M059J (cell line): ENCODE data around the gene CASS4. TPM values are rescaled to one million over a fixed set of nuclear protein-coding genes. Genes with fewer than 3 reads are reported as not detected.
"Not testable (repeated sequence)": the region's sequence is repeated elsewhere in the genome, so short reads cannot be mapped to it uniquely, and the experiment has no call there.

Experiments used
- DNase-seq: peaks from one replicate; pipeline ENCODE4 v3.0.0-alpha.2; 2012; ENCODE audit warnings: low read depth
- total RNA-seq: library from RNA; depleted of rRNA; stranded (reverse); fragments of >200 nt; shearing (Covaris generic); gene quantifications from 2 replicates; pipeline ENCODE4 v1.2.3, GENCODE V29; 2014; rRNA removed

The CASS4 gene, protein sequence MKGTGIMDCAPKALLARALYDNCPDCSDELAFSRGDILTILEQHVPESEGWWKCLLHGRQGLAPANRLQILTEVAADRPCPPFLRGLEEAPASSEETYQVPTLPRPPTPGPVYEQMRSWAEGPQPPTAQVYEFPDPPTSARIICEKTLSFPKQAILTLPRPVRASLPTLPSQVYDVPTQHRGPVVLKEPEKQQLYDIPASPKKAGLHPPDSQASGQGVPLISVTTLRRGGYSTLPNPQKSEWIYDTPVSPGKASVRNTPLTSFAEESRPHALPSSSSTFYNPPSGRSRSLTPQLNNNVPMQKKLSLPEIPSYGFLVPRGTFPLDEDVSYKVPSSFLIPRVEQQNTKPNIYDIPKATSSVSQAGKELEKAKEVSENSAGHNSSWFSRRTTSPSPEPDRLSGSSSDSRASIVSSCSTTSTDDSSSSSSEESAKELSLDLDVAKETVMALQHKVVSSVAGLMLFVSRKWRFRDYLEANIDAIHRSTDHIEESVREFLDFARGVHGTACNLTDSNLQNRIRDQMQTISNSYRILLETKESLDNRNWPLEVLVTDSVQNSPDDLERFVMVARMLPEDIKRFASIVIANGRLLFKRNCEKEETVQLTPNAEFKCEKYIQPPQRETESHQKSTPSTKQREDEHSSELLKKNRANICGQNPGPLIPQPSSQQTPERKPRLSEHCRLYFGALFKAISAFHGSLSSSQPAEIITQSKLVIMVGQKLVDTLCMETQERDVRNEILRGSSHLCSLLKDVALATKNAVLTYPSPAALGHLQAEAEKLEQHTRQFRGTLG
- 0.15 TPM in 1 of 2 replicates, not detected in the other for total RNA-seq

DNA sequence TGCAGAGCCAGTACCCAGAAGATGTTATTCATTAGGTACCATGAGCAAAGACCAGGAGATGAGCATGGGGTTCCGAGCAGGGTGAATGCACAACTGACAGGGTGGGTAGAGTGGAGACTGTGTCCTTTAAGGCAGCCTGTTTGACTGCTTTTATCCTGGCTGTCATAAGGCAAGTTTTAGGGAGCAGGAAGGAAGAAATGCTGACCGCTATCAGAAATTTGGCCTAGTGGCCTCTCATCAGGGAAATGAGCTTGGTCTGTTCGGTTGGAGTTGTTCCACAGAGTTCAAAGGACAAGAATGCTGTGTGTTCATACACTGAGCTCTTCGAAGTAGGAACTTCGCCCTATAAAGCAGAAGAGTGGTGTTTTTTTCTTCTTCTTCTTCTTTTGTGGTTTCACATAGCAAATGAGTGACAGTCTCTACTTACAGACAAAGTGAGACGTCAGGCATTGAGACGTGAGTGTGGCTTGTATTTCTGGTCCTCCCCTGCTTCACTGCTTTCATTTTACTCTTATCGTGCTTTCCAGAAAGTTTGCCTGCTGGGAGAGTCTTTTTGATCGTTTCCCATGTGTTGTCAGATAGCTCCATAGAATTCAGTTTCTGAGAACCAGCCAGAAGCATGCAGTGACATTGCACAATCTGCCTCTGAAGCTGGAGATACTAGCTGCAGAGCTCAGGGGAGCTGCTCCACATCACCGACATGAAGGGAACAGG, at the start of gene CASS4:
CASS4 (plus strand) TSS at position 502 of the 714 bp plus-strand sequence; CDS start at position 701, 199 bp downstream.
- DNase-seq: no peak

- DNase-seq: no peak
Observed at GRCh38 chr20:56362833-56363413, 49.1 kb upstream of the CASS4 start.

DNA sequence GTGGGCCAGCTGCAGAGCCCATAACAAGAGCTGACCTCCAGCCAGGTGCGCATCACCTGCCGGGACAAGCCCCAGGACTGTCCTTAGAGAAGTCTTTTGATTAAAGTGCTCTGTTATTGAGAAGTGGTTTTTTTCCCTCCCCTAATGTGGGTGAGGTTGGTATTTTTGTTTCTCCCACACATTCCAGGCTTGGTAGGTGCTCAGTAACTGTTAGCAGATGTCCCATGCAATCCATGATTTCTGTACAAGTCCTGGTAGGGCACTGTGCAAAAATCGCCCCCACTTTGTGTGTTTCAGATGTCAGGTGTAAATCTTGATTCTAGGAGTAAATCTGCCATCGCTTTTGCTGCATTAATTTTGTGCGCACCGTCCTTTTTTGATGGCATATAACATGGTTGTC, 48.6 kb upstream of the CASS4 start:
- no peak for DNase-seq

DNA sequence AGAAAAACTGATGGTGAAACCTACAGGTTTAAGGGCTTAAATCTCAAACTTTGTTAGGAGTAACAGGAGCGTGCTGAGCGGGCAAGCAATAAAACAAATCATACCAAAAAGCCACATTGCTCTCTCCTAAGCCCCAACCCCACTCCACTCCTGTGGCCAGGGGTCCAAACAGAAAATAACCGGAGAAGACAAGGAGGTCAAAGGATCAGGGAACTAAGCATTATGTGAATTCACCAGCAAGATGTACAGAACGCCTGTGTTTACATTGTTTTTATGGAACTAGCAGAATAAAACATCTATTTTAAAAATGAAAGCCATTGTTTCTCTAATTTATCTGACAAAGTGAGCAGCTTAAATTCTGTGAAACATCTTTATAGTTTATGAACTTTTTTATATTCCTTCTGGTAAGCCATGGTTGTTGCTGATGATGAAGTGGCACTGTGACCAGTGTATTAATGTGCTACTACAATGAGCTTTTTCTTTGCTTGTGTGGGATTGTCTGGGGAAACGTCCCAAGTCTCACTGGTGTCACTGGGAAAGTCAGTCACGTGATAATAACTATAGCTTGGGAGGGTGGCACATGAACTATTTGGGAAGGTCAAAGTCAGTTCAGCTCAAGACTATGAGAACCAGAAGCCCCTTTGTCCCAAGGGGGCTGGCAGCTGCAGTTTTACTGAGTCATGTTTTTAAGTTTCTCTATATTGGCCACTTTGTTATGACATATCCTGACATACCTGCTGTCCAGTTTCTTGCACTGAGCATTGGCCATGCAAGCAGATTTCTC, 43.5 kb upstream of the CASS4 start:
- DNase-seq: no peak

DNA sequence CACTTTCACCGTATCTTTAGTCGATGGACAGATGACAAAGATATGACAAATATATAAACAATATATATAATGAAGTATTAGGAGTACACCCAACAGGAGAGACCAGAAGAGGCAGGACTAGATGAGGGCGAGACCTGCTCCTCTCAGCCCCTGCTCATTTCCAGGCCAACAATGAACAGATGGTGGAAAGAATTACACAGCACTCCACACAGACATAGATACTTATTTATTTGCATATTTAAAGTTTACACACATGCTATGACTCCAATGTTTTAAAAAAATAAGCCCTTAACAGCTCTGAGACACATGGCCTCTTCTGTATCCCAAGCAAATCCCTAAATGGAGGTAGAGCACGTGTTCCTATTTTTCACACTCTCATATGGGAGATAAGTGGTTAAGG, 42.9 kb upstream of the CASS4 start:
- DNase-seq: no peak

DNA sequence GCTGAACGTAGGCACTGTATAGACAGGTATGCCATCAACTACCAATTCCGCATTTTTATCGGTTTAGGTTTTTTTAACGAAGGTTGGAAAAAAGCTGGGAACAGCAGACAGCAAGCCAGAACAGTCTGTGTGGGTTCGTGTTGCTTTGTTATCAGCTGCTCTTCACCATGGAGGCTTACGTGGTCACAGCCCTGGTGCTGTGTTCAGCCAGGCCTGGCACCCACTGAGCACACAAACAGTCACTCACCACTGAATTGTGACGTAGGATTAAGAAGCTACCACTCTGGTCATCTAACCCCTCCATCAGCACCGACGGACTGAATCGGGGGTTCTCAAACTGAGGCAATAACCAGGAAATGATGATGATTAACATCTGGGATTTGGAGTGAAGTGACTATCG, 40.1 kb upstream of the CASS4 start:
- no peak for DNase-seq

- no peak for DNase-seq
Observed at GRCh38 chr20:56372850-56373249, 39.2 kb upstream of the CASS4 start.

DNA sequence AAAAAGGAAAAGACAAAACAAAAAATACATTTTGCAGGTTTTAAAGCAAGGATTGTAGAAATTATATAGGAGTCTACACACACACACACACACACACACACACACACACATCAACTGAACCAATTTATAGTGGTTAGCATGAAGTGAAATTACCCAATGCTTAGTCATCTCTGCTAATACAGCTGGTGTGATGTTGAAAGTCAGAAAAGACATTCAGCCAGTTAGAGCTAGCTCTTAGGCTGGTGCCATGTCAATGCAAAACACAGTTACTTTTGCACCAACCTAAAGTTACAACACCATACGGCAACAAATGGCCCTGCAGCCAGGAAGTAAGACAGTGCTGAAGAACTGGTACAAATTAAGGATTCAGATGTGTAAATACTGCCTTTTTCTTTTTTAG, 38.1 kb upstream of the CASS4 start:
- peak; percentile 82 for DNase-seq

GRCh38 chr20:56376331-56376730, 35.7 kb upstream of the CASS4 start:
- no peak for DNase-seq

- no peak for DNase-seq
Observed at GRCh38 chr20:56378386-56378785, 33.7 kb upstream of the CASS4 start.

GRCh38 chr20:56380375-56380774, 31.7 kb upstream of the CASS4 start:
- DNase-seq: peak; percentile 22

DNA sequence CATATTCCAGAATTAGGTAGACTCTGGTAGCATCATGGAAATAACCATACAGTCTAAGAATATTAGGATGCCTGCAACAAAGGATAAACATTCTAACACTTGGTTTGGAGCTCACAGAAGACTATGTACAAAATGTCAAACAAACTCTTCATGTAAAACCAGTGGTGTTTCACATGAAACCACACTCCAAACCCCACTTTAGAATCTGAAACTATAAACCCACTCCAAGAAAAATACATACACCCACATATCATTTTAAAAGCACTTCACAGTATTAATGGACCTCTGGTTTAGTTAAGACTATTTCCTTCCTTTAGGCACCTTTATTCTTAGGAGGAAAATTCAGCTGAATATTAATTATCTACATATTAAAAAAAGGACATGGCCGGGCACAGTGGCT, 30.6 kb upstream of the CASS4 start:
- DNase-seq: no peak

GRCh38 chr20:56382696-56383095, 29.4 kb upstream of the CASS4 start:
- no peak for DNase-seq

GRCh38 chr20:56383334-56383733, 28.7 kb upstream of the CASS4 start:
- DNase-seq: no peak

DNA sequence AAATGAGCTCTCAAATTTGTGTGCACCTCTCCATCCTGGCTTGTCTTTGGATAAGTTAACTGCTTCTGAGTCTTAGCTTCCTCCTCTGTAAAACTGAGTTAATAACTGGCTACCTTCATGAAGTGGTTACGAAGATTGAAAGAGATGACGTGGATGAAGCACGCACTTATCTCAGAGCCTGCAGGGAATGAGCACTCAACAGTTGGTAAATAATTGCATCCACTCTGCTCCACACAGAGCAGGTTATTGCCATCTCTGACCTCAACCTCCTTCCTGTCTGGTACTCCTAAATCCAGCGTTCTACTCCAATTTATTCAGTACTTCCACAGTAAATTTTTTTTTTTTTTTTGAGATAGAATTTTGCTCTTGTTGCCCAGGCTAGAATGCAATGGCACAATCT, 26.9 kb upstream of the CASS4 start:
- DNase-seq: no peak

DNA sequence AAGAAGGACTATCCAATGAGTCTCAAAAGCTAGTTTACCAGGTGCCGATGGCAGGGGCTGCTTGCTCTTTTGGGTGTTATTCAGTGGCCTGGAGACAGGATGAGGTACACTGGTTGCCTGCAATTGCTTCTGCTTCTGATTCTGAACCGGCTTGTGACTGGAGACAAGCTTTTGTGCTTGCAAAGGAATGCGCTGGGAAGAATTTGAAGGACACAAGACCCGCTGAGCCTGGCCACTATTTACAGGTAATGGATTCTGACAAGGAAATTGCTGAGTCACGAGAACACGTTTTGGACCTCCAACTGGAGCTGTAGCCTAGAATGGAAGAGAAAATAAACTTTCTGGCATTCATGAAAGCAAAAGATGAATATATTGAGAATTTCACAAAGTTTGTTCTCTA, 25.8 kb upstream of the CASS4 start:
- no peak for DNase-seq

- DNase-seq: no peak
Observed at GRCh38 chr20:56388882-56389281, 23.2 kb upstream of the CASS4 start.

- DNase-seq: no peak
Observed at GRCh38 chr20:56389807-56390206, 22.3 kb upstream of the CASS4 start.

DNA sequence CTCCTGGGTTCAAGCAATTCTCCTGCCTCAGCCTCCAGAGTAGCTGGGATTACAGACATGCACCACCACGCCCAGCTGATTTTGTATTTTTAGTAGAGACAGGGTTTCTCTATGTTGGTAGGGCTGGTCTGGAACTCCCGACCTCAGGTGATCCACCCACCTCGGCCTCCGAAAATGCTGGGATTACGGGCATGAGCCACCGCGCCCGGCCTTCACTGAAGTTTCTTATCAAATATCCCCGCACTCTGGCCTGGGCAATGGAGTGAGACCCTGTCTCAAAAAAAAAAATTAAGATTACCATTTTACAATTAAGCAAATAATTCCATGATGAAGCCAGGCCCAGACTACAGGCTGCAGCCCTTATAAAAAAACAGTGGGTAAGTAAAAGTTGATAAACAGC, 21.7 kb upstream of the CASS4 start:
- DNase-seq: not testable (repeated sequence)

DNA sequence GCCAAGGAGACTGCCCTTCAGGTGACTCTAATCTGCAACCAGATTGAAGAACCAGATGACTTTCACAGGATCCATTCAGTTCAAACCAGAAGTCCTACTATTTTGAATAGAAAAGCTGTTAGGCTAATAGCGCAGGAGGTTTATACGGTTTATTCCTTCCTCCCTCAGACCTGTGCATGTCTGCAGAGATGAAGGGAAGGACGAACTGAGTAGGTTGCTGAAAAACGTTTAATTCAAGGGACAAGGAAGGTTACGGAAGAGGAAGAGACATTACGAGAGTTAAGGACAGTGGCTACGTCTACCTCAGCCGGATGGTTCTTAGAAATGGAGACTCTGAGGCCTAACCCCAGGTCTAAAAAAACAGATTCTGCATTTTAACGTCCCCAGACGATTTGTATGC, 21.0 kb upstream of the CASS4 start:
- DNase-seq: no peak

GRCh38 chr20:56391596-56392131, 20.4 kb upstream of the CASS4 start:
- no peak for DNase-seq
